Mucosa of descending colon (tissue), 3 donors: ENCODE data around the gene LTB4R2. TPM values are rescaled to one million over a fixed set of nuclear protein-coding genes. Genes with fewer than 3 reads are reported as not detected.

Source experiments
- ATAC-seq: fragments of 200-7000 bp; cut with Tn5 transposase; one replicate; pipeline ENCODE4 v1.9.1; 2020; ENCODE audit warnings: mild to moderate bottlenecking, moderate library complexity
- DNase-seq, 3 donors: peaks; one replicate each; pipeline ENCODE4 v3.0.0-alpha.2; 2020
- H3K36me3 ChIP-seq: fragments of 200-600 bp; one replicate; pipeline ENCODE4 v1.8.0; 2021; ENCODE audit warnings: low read depth, mild to moderate bottlenecking
- H3K4me1 ChIP-seq: fragments of 200-600 bp; one replicate; pipeline ENCODE4 v1.8.0; 2021; ENCODE audit warnings: low read depth, mild to moderate bottlenecking
- H3K4me3 ChIP-seq: fragments of 200-600 bp; one replicate; pipeline ENCODE4 v1.8.0; 2021; ENCODE audit warnings: mild to moderate bottlenecking
- H3K9me3 ChIP-seq: fragments of 200-600 bp; one replicate; pipeline ENCODE4 v1.8.0; 2021; ENCODE audit warnings: mild to moderate bottlenecking
- CTCF ChIP-seq: fragments of 200-600 bp; IDR thresholded peaks from one replicate; pipeline ENCODE4 v1.8.0; 2022; ENCODE audit warnings: antibody characterized with exemption, mild to moderate bottlenecking
- intact Hi-C, 2 donors: fragments of 100-400 bp; cut with DNase I in 1 of 2; cut with micrococcal nuclease in 1 of 2; formaldehyde crosslinking; loops; one replicate each; pipeline versions ENCODE4 v1.11.0 to v1.11.1; 2022; cut with DNase I, micrococcal nuclease
- total RNA-seq, 3 donors: library from RNA; stranded (reverse); fragmentation: NEBNext Ultra II Directional in 2 of 3; extraction: Animal tissue kit (Norgen Biotek cat#: 25700) in 2 of 3; gene quantifications; one replicate each; pipeline versions ENCODE4 v1.2.1 to v1.2.4, GENCODE V29; 2021 to 2023
- donor health status: DM: no; HTN: no; CAD: no; lungs with moderate emphysema.
- donor health status: DM: no; HTN: no; CAD: no.
- donor health status: DM: no; HTN: yes; CAD: no.

LTB4R2 gene
- total RNA-seq, 3 donors from 2014 or later: 3.7 to 6.3 (median 5.0) TPM

- Histone ChIP-seq H3K36me3 (no peaks in the 10 kb centered on the region), H3K4me3 (no peak overlapping the region), H3K4me1 (no peaks in the 10 kb centered on the region), H3K9me3 (no peaks in the 10 kb centered on the region)
- no peak for TF ChIP-seq CTCF
- no peak for ATAC-seq
- intact Hi-C loops: no loop called here
- DNase-seq: peak in 1 of 3 donors; percentile 3
Observed at GRCh38 chr14:24263848-24264247, 46.1 kb upstream of the LTB4R2 start.

GRCh38 chr14:24264298-24264697 lies 45.6 kb upstream of the LTB4R2 start:
- DNase-seq (peak in 1 of 3 donors; percentile 16), ATAC-seq (no peak)
- H3K4me1 ChIP-seq: no peaks in the 10 kb centered on the region
- no peak overlapping the region for H3K4me3 ChIP-seq
- no peaks in the 10 kb centered on the region for H3K36me3 ChIP-seq
- intact Hi-C loops: no loop called here
- no peak for TF ChIP-seq CTCF
- H3K9me3 ChIP-seq: no peaks in the 10 kb centered on the region

GRCh38 chr14:24266344-24267244 lies 43.3 kb upstream of the LTB4R2 start:
- Histone ChIP-seq H3K36me3 (no peaks in the 10 kb centered on the region), H3K9me3 (no peaks in the 10 kb centered on the region), H3K4me3 (no peak overlapping the region), H3K4me1 (no peaks in the 10 kb centered on the region)
- DNase-seq (peak in 1 of 3 donors; percentile 15), ATAC-seq (no peak)
- TF ChIP-seq CTCF: no peak
- intact Hi-C loops: no loop called here

DNA sequence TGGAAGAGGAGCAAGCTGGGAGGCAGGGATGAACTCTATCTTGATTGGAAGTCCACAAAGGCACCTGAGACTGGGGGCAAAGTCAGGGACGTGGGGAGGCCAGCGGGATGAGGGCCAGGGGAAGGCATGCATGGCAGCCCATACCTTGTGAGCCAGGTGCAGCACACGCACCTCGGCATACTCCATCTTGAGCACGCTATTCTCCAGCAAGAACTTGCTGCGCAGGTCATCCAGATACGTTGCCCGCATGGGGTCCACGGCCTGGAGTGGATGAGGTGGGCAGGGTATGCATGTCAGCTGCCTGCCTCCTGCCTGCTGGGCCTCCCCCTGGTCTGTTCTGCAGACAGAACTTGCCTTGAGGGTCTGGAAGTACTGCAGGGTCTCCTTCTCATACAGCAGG lies 42.4 kb upstream of the LTB4R2 start:
- Histone ChIP-seq H3K36me3 (no peaks in the 10 kb centered on the region), H3K4me3 (no peak overlapping the region), H3K9me3 (no peaks in the 10 kb centered on the region), H3K4me1 (no peaks in the 10 kb centered on the region)
- ATAC-seq (no peak), DNase-seq (peak in 1 of 3 donors; percentile 5)
- TF ChIP-seq CTCF: no peak
- intact Hi-C loops: no loop called here

GRCh38 chr14:24268225-24268624 lies 41.7 kb upstream of the LTB4R2 start:
- TF ChIP-seq CTCF: no peak
- no peak overlapping the region for H3K4me3 ChIP-seq
- intact Hi-C loops: no loop called here
- H3K9me3 ChIP-seq: no peaks in the 10 kb centered on the region
- no peak for ATAC-seq
- H3K4me1 ChIP-seq: no peaks in the 10 kb centered on the region
- no peaks in the 10 kb centered on the region for H3K36me3 ChIP-seq
- DNase-seq: peak in 1 of 3 donors; percentile 11
